GM19025 (cell line): ENCODE measurements around the gene TFB2M.
"Not testable (repeated sequence)": the region's sequence is repeated elsewhere in the genome, so short reads cannot be mapped to it uniquely, and the experiment has no call there.

Source experiments
- ATAC-seq: cut with Tn5 transposase; IDR thresholded peaks from one replicate; pipeline ENCODE4 v1.9.1; 2021; ENCODE audit warnings: mild to moderate bottlenecking, low read depth, moderate library complexity; ENCODE audit not compliant: unreplicated experiment

TFB2M gene, protein sequence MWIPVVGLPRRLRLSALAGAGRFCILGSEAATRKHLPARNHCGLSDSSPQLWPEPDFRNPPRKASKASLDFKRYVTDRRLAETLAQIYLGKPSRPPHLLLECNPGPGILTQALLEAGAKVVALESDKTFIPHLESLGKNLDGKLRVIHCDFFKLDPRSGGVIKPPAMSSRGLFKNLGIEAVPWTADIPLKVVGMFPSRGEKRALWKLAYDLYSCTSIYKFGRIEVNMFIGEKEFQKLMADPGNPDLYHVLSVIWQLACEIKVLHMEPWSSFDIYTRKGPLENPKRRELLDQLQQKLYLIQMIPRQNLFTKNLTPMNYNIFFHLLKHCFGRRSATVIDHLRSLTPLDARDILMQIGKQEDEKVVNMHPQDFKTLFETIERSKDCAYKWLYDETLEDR

DNA sequence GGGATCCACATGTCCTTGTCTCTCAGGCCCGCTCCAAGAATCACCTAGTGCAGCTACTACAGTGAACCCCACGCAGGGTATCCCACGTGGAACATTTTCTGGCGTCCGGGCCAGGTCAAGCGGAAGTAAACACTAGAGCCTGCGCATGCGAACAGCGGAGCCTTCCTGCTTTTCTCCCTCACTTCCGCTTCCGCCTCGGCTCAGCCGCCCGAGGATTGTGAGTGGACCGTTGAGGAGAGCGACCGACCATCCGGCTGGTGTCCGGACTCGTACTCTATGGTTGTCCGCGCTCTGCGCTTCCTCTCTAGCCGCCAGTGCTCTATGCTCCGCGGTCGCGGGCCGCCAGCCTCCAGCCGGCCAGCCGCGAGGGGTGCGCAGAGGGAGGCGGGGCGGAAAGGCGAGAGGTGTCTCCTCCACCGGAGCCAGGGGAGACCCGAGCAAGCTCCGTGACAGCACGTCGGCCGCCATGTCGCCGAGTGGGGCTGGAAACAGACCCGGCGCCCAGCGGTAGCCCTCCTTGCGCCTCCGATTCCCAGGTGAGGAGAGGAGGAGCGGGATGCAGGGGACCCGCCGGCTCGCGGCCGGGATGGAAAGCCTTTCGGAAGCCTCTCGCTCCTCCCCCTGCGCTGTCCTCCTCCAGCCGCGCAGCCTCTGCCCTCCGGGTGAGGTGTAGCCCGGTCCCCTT, at the start of gene TFB2M, which contains the start of gene CNST:
Gene TFB2M (minus strand): TSS at position 134 of the 685 bp plus-strand sequence. CDS start 123 bp downstream, at position 11.
Gene CNST (plus strand): TSS at position 329 of the 685 bp plus-strand sequence. CDS start 25,107 bp downstream, outside the sequence.
- ATAC-seq: peak; percentile 95

DNA sequence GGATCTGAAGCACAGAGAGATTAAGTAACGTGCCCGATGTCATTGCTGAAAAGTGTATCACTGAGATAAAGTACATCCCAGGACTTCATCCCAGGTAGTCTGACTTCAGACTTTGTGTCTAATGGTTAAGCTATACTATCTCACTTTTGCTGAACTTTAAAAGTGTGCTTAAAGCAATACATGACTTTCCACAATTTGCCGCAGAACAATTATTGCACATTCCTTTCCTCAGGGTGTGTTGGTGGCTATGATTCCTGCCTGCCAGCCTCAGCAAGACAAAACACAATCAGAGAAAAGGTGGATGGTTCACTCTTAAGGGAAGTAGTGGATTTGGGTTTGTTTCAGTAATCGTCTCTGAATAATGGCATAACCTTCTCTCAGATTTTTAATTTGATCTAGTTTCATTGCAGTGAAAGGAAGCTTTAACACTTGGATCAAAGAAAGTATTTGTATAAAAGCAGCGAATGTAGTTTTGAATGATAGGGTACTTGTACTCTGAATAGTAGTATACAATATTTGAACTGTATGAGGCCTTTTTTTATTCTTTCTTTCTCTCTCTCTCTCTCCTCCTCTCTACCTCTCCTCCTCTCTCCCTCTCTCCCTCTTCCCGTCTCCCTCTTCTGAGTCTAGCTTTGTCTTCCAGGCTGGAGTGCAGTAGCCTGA, 47.2 kb upstream of the TFB2M start:
- ATAC-seq: no peak

DNA sequence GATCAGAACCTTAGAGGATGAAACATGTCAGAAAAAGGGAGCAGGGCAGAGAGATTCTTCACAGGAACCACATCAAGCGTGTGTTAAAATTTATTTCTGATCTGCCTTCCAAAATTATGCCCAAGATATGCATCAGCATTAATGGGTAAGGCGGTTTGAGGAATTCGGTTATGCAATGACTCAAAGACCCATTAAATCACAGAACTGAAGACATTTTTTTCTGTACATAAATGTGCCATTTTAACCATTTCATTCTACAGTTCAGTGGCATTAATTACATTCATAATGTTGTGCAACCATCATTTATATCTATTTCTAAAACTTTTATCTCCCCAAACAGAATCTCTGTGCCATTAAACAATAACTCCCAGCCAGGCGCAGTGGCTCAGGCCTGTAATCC, 43.6 kb upstream of the TFB2M start:
- no peak for ATAC-seq

DNA sequence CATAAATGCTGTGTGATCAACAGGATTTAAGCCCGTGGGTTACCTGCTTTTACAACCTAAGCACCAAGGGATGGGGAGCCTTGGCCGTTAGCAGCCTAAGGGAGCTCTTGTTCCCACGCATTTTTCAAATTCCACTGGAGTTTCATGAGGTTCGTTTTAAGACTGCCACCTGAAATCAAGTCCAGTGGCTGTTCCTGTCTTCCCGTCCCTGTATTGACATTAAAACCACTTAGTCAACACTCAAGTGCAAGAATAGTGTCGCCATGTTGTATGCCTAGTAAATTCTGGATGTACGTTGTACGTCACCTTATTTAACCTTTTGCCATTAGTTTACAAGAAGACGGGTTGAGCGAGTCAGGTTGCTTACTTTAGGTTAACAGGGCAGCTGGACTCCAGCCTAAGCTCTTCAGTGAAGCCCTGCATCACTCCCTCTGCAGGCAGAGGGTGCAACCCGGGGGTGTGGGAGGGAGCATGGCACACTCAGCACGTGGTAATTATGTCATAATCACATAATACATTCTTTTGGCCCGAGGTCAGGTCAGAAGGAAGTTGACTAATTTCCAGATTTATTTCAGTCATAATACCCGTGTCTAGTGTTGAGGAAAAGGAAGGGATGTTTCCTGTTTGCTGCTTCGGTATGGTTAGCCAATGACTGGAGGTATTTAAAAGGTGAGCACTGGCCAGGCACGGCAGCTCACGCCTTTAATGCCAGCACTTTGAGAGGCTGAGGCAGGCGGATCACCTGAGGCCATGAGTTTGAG, 42.7 kb upstream of the TFB2M start:
- no peak for ATAC-seq

DNA sequence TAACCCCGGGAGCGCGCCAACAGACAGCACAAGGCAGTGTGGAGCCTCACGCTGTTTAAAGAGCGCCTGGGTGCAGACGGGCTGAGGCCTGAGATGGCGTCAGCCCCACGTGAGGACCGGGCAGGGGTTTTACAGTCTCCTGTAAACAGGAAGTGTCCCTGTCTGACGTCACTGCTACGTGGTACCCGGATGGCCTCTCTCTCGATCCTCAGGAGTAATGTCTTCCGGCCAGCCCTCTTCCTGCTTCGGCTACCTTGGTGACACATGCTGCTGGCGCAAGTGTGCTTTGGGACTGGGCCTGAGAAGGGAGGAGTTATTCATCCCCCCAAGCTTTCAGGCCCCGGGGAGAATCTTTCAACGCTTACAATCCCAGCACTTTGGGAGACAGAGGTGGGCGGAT, 41.4 kb upstream of the TFB2M start:
- ATAC-seq: no peak

DNA sequence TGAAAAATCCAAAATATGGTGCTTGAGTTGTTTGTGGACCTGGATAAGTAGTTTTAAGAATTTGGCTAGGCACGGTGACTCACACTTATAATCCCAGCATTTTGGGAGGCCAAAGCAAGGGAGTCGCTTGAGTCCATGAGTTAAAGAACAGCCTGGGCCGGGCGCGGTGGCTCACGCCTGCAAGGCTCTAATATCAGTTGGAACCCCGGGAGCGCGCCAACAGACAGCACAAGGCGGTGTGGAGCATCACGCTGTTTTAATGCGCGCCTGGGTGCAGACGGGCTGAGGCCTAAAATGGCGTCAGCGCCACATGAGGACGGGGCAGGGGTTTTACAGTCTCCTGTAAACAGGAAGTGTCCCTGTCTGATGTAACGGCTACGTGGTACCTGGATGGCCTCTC, 39.2 kb upstream of the TFB2M start:
- ATAC-seq: not testable (repeated sequence)

DNA sequence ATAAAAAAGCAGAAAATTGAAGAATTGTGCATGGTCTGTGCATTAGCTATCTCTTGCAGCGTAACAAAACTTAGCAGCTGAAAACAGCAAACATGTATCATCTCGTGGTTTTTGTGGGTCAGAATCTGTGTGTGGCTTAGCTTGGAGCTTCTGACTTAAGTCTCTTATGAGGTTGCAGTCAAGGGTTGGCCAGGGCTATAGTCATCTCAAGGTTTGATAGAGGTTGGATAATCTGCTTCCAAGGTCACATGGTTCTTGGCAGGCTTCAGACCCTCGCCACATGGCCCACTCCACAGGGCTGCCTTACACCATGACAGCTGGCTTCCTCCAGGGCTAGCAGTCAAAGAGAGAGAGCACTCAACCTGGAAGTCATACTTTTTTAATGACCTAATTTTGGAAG, 36.1 kb upstream of the TFB2M start:
- no peak for ATAC-seq

DNA sequence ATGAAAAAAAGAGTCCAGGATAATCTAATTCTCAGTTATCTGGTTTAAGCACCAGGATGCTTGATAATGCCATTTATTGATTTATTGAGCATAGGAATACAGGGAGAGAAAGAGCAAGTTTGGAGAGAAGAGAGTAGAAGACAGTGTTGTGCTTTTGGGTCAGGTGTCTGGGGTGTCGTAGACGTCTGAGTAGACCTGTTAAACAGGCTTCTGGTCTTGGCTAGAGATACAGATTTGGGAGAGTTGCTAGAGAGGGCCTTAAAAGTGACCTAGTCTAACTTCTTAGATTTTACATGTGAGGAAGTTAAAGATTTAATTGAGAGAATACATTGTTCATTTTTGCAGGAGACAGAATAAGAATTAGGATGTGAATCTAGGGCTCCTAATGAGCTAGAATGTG, 34.5 kb upstream of the TFB2M start:
- ATAC-seq: no peak

DNA sequence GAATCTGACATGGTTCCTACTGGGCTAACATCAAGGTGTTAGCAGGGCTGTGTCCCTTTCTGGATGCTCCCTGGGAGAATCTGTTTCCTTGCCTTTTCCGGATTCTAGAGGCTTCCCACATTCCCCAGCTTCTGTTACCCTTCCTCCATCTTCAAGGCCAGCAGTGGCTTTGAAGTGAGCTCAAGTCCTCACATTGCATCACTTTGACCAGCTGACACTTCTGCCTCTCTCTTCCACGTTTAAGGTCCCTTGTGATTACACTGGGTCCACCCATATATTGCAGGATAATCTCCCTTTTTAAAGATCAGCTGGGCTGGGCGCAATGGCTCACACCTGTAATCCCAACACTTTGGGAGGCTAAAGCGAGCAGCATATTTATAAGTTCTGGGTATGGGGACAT, 33.3 kb upstream of the TFB2M start:
- ATAC-seq: no peak

DNA sequence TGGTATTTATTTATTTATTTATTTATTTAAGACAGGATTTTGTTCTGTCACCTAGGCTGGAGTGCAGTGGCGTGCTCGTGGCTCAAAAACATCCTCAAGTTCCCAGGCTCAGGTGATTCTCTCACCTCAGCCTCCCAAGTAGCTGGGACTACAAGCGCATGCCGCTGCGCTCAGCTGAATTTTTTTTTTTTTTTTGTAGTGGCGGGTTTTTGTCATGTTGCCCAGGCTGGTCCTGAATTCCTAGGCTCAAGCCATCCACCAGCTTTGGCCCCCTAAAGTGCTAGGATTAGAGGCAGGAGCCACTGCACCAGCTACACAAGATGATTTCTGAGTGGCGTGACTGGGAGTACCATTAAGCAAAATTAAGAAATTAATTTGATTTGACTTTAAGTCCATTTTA, 31.9 kb upstream of the TFB2M start:
- no peak for ATAC-seq

DNA sequence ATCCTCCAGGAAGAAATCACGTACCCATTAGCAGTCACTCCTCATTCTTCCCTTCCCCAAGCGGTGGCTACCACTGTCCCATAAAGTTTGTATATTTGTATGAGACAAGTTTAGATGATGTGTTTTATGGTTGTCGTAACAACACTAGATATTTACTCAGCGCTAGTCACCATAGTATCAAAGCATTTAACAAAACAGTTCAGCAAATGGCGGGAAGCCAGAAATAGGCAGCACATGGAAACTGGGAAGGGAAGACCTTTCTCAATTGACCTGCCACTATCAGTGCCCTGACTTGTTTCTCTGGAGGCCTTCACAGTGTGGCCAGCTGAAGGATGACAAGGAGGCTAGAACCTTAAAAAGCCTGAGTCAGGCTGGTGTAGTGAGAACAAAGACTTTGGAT, 31.3 kb upstream of the TFB2M start:
- no peak for ATAC-seq

DNA sequence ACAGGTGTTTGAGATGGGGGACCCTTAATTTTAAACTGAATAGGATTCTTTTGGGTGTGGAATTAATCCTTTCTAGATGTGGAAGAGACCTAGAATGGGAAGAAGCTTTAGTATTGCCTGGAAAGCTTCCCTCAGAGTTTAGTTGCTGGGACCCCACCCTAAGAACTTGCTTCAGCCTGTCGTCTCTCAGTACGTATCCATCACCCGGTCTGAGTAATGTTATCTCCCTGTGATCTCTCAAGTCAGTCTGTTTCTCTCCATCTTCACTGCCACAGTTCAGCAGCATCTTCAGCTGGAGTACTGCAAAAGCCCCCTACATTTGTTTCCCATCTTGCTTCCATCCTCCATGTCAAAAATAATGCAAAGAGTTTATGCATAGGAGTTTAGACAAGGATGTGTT, 29.1 kb upstream of the TFB2M start:
- no peak for ATAC-seq

DNA sequence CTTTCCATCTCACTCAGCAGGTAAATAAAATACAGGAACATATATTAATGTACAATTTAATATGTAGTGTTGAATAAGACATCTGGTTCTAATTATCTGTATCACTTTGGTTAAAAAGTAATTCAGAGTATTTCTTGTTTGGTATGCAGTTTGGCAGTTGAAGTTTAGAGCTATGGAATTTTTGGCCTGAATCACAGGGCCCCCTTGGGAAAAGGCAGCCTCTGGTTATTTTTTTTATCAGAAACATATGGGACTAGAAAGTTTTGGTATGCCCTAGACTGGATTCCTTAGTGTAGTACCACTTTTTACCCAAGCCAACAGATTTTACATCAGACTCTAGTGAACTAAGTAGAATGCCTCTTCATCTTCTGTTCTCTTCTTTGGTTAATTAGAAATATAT, 26.6 kb upstream of the TFB2M start:
- no peak for ATAC-seq

DNA sequence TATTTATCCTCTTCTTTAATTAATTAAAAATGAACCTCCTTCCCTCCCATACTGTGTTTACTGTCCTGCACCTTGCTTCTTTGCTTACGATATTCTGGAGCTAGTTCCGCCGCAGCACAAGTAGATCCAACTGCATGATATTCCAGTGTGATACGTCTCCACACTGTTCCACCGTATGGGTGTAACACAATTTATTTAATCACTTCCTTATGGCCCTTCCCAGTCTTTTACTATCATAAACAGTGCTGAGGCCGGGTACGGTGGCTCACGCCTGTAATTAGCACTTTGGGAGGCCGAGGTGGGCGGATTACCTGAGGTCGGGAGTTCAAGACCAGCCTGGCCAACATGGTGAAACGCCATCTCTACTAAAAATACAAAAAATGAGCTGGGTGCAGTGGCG, 25.9 kb upstream of the TFB2M start:
- peak; percentile 9 for ATAC-seq

DNA sequence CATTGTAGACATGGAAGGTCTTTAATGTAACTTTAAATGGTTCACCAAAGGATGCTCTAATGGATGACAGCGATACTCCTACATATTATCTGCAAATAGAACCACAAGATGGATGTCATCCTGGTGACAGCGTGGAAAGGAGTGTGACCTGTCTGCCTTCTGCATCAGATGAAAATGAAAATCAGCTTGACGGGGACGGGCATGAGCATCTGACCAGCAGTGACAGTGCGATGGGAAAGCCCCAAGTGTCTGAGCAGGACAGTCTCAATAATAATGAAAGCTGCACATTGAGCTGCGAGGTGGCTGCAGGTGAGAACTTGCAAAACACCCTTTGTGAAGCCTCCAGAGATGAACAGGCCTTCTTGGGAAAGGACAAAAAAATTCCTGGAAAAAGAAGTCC, 25.4 kb upstream of the TFB2M start:
- ATAC-seq: peak; percentile 99

DNA sequence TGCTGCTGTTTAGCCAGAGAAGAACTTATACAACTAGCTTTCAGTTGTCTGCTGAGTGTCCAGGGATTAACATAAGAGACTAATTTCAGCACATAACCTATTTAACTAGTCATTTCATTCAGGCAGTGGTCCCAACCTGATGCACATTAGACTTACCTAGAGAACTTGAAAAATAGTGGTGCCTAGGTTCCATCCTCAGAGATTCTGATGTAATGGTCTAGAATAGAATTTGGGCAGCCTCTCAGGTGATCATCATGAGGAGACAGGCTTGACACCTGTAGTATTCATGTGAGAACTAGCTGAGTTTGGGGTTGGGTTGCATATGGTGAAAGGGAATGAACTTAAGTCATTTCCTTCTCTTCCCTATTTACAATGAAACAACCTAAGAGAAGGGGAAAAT, 25.0 kb upstream of the TFB2M start:
- peak; percentile 20 for ATAC-seq

DNA sequence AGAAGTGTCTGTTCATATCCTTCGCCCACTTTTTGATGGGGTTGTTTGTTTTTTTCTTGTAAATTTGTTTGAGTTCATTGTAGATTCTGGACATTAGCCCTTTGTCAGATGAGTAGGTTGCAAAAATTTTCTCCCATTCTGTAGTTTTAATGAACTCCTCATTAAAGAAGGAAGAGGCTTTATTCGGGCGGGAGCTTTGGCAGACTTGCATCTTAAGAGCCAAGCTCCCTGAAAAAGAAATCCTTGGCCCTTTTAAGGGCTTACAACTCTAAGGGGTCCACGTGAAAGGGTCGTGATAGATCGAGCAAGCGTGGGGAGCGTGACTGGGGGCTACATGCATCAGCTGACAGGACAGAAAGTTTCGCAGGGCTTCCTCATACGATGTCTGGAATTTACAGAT, 23.9 kb upstream of the TFB2M start:
- ATAC-seq: not testable (repeated sequence)

DNA sequence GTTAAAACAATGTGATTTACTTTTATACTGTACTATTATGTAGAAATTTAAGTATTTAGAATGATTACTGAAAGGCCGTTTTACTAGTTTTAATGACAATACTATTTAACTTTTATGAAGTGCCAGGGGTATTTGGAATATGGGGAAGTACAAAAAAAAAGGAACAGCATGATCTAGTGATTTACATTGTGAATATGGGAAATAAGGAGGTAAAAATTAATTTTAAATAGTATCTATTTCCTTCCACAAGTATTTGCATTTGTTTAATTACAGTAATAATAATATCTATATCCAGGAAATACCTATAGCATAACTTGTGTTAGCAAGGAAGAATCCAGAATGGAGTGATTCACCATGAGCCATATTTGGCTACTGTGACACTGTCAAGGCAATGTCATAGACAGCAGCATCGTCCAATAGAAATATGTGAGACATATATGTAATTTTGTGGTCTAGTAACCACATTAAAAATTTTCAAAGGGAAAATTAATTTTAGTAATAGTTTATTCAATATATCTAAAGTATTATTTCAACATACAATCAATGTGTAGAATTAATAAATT, 22.2 kb upstream of the TFB2M start:
- no peak for ATAC-seq

DNA sequence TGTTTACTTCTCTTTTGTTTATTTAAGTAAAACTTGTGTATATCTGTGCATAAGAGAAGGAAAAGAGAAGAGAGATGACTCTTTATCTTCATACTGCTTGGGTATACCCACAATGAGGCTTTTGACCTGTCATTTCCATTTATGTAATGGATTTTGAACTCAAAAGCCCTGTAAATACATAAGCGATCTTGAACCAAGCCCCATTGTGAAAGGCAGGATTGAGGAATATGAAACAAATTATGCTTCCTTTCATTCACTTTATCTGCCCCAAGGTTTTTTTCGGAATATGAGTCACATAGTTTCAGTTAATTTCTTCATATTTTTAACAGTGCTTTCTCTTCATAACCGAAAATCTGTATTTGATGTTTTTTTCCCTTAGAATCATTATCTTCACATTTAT, 21.5 kb upstream of the TFB2M start:
- ATAC-seq: no peak

DNA sequence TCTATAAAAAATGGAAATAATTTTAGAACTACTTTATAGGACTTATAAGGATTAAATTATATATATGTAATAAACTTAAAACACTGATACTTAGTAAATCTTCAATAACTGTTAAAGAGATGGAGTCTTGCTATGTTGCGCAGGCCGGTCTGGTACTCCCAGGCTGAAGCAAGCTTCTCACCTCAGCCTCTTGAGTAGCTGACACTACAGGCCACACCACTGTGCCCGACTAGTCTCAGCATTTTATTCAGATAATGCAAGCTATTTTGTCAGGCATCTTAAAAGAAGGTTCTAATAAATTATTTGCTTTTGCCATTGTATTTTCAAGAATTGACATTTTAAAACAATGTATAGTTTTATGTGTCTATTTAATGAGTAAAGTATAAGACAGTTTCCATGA, 21.0 kb upstream of the TFB2M start:
- no peak for ATAC-seq
